DLD1 (cell line): Measurements from ENCODE around the gene ZNF521.

Experiments used
- in situ Hi-C: cut with HindIII; loops from 2 replicates; pipeline ENCODE4 v1.10.0; 2017; ENCODE audit warnings: low sequenced_read_pairs

Gene ZNF521

GRCh38 chr18:25340762-25341161, 11.2 kb downstream of the ZNF521 start:
- in situ Hi-C loops: no loop called here

- in situ Hi-C loops: no loop called here
Observed at GRCh38 chr18:25335676-25336075, 16.3 kb downstream of the ZNF521 start.

- in situ Hi-C loops: no loop called here
Observed at GRCh38 chr18:25335062-25335461, 16.9 kb downstream of the ZNF521 start.

- in situ Hi-C loops: no loop called here
Observed at GRCh38 chr18:25334588-25334987, 17.4 kb downstream of the ZNF521 start.

GRCh38 chr18:25332002-25332401, 20.0 kb downstream of the ZNF521 start:
- in situ Hi-C loops: no loop called here

- in situ Hi-C loops: no loop called here
Observed at GRCh38 chr18:25329783-25330182, 22.2 kb downstream of the ZNF521 start.

GRCh38 chr18:25327584-25327983, 24.4 kb downstream of the ZNF521 start:
- in situ Hi-C loops: no loop called here

GRCh38 chr18:25326361-25326952, 25.5 kb downstream of the ZNF521 start:
- in situ Hi-C loops: no loop called here

- in situ Hi-C loops: no loop called here
Observed at GRCh38 chr18:25322806-25323205, 29.2 kb downstream of the ZNF521 start.

- in situ Hi-C loops: no loop called here
Observed at GRCh38 chr18:25316381-25317018, 35.5 kb downstream of the ZNF521 start.

GRCh38 chr18:25314838-25315190, 37.2 kb downstream of the ZNF521 start:
- in situ Hi-C loops: no loop called here

GRCh38 chr18:25314151-25314837, 37.7 kb downstream of the ZNF521 start:
- in situ Hi-C loops: no loop called here

- in situ Hi-C loops: no loop called here
Observed at GRCh38 chr18:25313268-25313667, 38.7 kb downstream of the ZNF521 start.

GRCh38 chr18:25310045-25310444, 41.9 kb downstream of the ZNF521 start:
- in situ Hi-C loops: no loop called here

- in situ Hi-C loops: no loop called here
Observed at GRCh38 chr18:25308381-25308780, 43.6 kb downstream of the ZNF521 start.

GRCh38 chr18:25307192-25307591, 44.8 kb downstream of the ZNF521 start:
- in situ Hi-C loops: no loop called here

- in situ Hi-C loops: no loop called here
Observed at GRCh38 chr18:25306671-25307070, 45.3 kb downstream of the ZNF521 start.

- in situ Hi-C loops: no loop called here
Observed at GRCh38 chr18:25305584-25305983, 46.4 kb downstream of the ZNF521 start.

GRCh38 chr18:25300492-25300891, 51.5 kb downstream of the ZNF521 start:
- in situ Hi-C loops: no loop called here

- in situ Hi-C loops: no loop called here
Observed at GRCh38 chr18:25299426-25300300, 52.3 kb downstream of the ZNF521 start.

GRCh38 chr18:25298853-25299274, 53.1 kb downstream of the ZNF521 start:
- in situ Hi-C loops: no loop called here
